K562 (cell line): Measurements from ENCODE around the gene CBFA2T3. TPM values are rescaled to one million over a fixed set of nuclear protein-coding genes. Genes with fewer than 3 reads are reported as not detected.
A peak's percentile ranks its signal among the peaks of the same experiment; 100 is the strongest.

Experiments
- ATAC-seq: fragments of 200-7000 bp; cut with Tn5 transposase; 3 replicates; pipeline ENCODE4 v1.9.1; 2020; ENCODE audit warnings: moderate library complexity
- BruUV-seq: library from RNA; stranded (reverse); fragments of 400-500 nt; replicated peaks from 2 replicates; lab custom pipeline; 2021; lab: Mats Ljungman, UMichigan
- CTCF ChIA-PET: fragments of 300-600 bp; formaldehyde crosslinking; extraction: SDS; loops from one replicate; lab custom pipeline; 2021; ENCODE audit warnings: low intra/inter-chr PET ratio; lab: Yijun Ruan, JAX
- POLR2A ChIA-PET: fragments of 300-600, 350-650 bp; sonication (Branson Sonifier 250); formaldehyde crosslinking; extraction: SDS; loops from one replicate; lab custom pipeline; 2021; ENCODE audit warnings: antibody characterized with exemption, inconsistent platforms; lab: Yijun Ruan, JAX
- DNase-seq, 4 experiments: peaks; one replicate each; pipeline versions ENCODE4 v3.0.0 to v3.0.0-alpha.2; 2011 to 2018; ENCODE audit warnings: low spot score in 3 of 4, mixed read lengths in 3 of 4; ENCODE audit errors: extremely low read depth in 1 of 4
- FAIRE-seq: peaks from 2 replicates; lab custom pipeline; 2011; peaks lifted over from hg19 to GRCh38; lab: Jason Lieb, UNC
- H2AFZ ChIP-seq: 2 replicates; pipeline ENCODE4 v1.6.0; 2011; ENCODE audit warnings: low read depth, low read length, control low read depth, inconsistent platforms
- H3K27ac ChIP-seq: fragments of 200-600 bp; 3 replicates; pipeline ENCODE4 v1.8.0; 2011; ENCODE audit warnings: low read depth, mild to moderate bottlenecking, control low read depth, inconsistent platforms, low read length, moderate library complexity, mixed read lengths; ENCODE audit errors: extremely low read depth
- H3K27me3 ChIP-seq, 2 experiments: fragments of 300-600 bp in 1 of 2; 2 replicates in 1 of 2; 3 replicates in 1 of 2; pipeline versions ENCODE4 v1.6.0 to v1.8.0; 2011; ENCODE audit warnings: inconsistent platforms in 2 of 2, low read length in 2 of 2, mild to moderate bottlenecking in 1 of 2, mixed read lengths in 1 of 2, moderate library complexity in 1 of 2; ENCODE audit not compliant: control insufficient read depth in 2 of 2, insufficient read depth in 2 of 2
- H3K36me3 ChIP-seq: fragments of 300-600 bp; 3 replicates; pipeline ENCODE4 v1.8.0; 2011; ENCODE audit warnings: mild to moderate bottlenecking, low read length, inconsistent platforms; ENCODE audit not compliant: control insufficient read depth, insufficient read depth
- H3K4me1 ChIP-seq, 2 experiments: fragments of 200-600 bp in 1 of 2; replicated peaks in 1 of 2; 2 replicates in 1 of 2; 3 replicates in 1 of 2; pipeline versions ENCODE4 v1.5.1 to v1.8.0; 2011; ENCODE audit warnings: inconsistent platforms in 2 of 2, low read length in 2 of 2, mild to moderate bottlenecking in 1 of 2, mixed read lengths in 1 of 2, moderate library complexity in 1 of 2; ENCODE audit not compliant: control insufficient read depth in 2 of 2, insufficient read depth in 2 of 2
- H3K4me2 ChIP-seq: 2 replicates; pipeline ENCODE4 v1.6.1; 2011; ENCODE audit warnings: low read length, control low read depth, inconsistent platforms, mixed read lengths; ENCODE audit not compliant: insufficient read depth
- H3K4me3 ChIP-seq: fragments of 200-600 bp; sonication (generic), shearing (Covaris generic); 2 replicates; pipeline ENCODE4 v1.5.1; 2016; ENCODE audit warnings: control low read depth, inconsistent platforms
- H3K79me2 ChIP-seq: fragments of 200-600 bp; 3 replicates; pipeline ENCODE4 v1.8.0; 2011; ENCODE audit warnings: low read length, inconsistent platforms; ENCODE audit not compliant: control insufficient read depth, insufficient read depth
- H3K9ac ChIP-seq, 2 experiments: 2 replicates each; pipeline versions ENCODE4 v1.6.0 to v1.6.1; 2011; ENCODE audit warnings: low read depth in 2 of 2, low read length in 2 of 2, control low read depth in 1 of 2, inconsistent platforms in 1 of 2, mild to moderate bottlenecking in 1 of 2, mixed read lengths in 1 of 2; ENCODE audit not compliant: insufficient read depth in 1 of 2
- H3K9me1 ChIP-seq: one replicate; pipeline ENCODE4 v1.6.0; 2011; ENCODE audit warnings: inconsistent platforms, mild to moderate bottlenecking, low read length, moderate library complexity; ENCODE audit not compliant: control insufficient read depth, insufficient read depth
- H3K9me3 ChIP-seq: replicated peaks from 2 replicates; pipeline ENCODE4 v1.5.1; 2011; ENCODE audit warnings: low read depth, low read length, inconsistent platforms; ENCODE audit not compliant: control insufficient read depth, insufficient read depth
- H4K20me1 ChIP-seq: replicated peaks from 2 replicates; pipeline ENCODE4 v1.6.1; 2011; ENCODE audit warnings: low read length, inconsistent platforms, mixed read lengths; ENCODE audit not compliant: control insufficient read depth, insufficient read depth
- ARHGAP35 ChIP-seq: fragments of 450-650 bp; IDR thresholded peaks from 2 replicates; pipeline ENCODE4 v1.6.1; 2018; ENCODE audit not compliant: partially characterized antibody
- BDP1 ChIP-seq: IDR thresholded peaks from 3 replicates; pipeline ENCODE4 v1.6.1; 2011; ENCODE audit not compliant: insufficient read length, insufficient read depth
- BRCA1 ChIP-seq, 2 experiments: fragments of 450-650 bp in 1 of 2; sonication (generic) in 1 of 2; formaldehyde crosslinking in 1 of 2; IDR thresholded peaks; 2 replicates each; pipeline versions ENCODE4 v1.5.0 to v1.6.1; 2017 to 2020; ENCODE audit warnings: mild to moderate bottlenecking in 1 of 2, missing genetic modification reagents in 1 of 2
- CTBP1 ChIP-seq: fragments of 450-650 bp; IDR thresholded peaks from 2 replicates; pipeline ENCODE4 v1.6.1; 2016; ENCODE audit warnings: borderline replicate concordance
- KAT8 ChIP-seq: fragments of 450-650 bp; IDR thresholded peaks from 2 replicates; pipeline ENCODE4 v1.6.1; 2016; ENCODE audit warnings: low read depth, mild to moderate bottlenecking
- MED1 ChIP-seq: sonication (generic); formaldehyde crosslinking; IDR thresholded peaks from 2 replicates; pipeline ENCODE4 v1.8.1; 2023; ENCODE audit warnings: missing genetic modification reagents, borderline replicate concordance
- NFE2 ChIP-seq: IDR thresholded peaks from 2 replicates; pipeline ENCODE4 v1.6.1; 2014; ENCODE audit warnings: antibody characterized with exemption, low read depth
- POLR2G ChIP-seq: fragments of 200-400 bp; formaldehyde crosslinking; IDR thresholded peaks from 2 replicates; pipeline ENCODE4 v1.6.1; 2017; ENCODE audit warnings: low read depth, mild to moderate bottlenecking, antibody characterized with exemption, low read length, moderate library complexity
- RBM22 ChIP-seq: fragments of 200-400 bp; formaldehyde crosslinking; IDR thresholded peaks from 2 replicates; pipeline ENCODE4 v1.6.1; 2018; ENCODE audit warnings: low read length, low read depth; ENCODE audit not compliant: poor library complexity, severe bottlenecking
- SMARCA5 ChIP-seq: fragments of 450-650 bp; IDR thresholded peaks from 2 replicates; pipeline ENCODE4 v1.6.1; 2016
- TAF1 ChIP-seq: IDR thresholded peaks from 2 replicates; pipeline ENCODE4 v1.6.1; 2011; ENCODE audit warnings: mild to moderate bottlenecking, low read length, moderate library complexity; ENCODE audit not compliant: insufficient read depth, control insufficient read depth, severe bottlenecking; ENCODE audit errors: extremely low read depth
- TRIM24 ChIP-seq, 2 experiments: fragments of 450-650 bp; IDR thresholded peaks; 2 replicates each; pipeline ENCODE4 v1.6.1; 2016
- ZNF263 ChIP-seq: sonication (generic); formaldehyde crosslinking; IDR thresholded peaks from 2 replicates; pipeline ENCODE4 v1.8.0; 2022; ENCODE audit warnings: mild to moderate bottlenecking, missing genetic modification reagents, borderline replicate concordance
- WGBS: fragments of 100-300 bp; shearing (Covaris generic); methylation state at CpG from one replicate; pipeline ENCODE4 v1.1.6; 2016; ENCODE audit warnings: low coverage, mixed read lengths; ENCODE audit not compliant: insufficient coverage; ENCODE audit errors: missing lambda C conversion rate; 5-methylcytosine and 5-hydroxymethylcytosine counted together
- in situ Hi-C: fragments of 300-500 bp; cut with MboI; formaldehyde crosslinking; loops from 4 replicates; pipeline ENCODE4 v1.15.0; 2018; ENCODE audit warnings: inconsistent platforms, mixed read lengths
- intact Hi-C: fragments of 100-400 bp; cut with micrococcal nuclease; formaldehyde crosslinking; loops from 2 replicates; pipeline ENCODE4 v1.14.2; 2022
- polyA plus RNA-seq, 8 experiments: library from polyadenylated mRNA; depleted of rRNA in 4 of 8; stranded (reverse) in 5 of 8; unstranded in 3 of 8; fragments of >200 nt; fragmentation: Nextera tagmentation in 2 of 8; fragmentation: Illumina TruSeq in 1 of 8; extraction: Ambion mirVana in 2 of 8; extraction: Trizol in 1 of 8; gene quantifications; 2 replicates each; pipeline versions ENCODE4 v1.2.1 to v1.2.3, GENCODE V29; 2011 to 2014; ENCODE audit warnings: inconsistent platforms in 1 of 8, missing spikeins in 1 of 8
- total RNA-seq, 7 experiments: library from RNA; depleted of rRNA in 6 of 7; stranded (reverse); fragments of >200 nt in 6 of 7; fragmentation: Illumina TruSeq in 2 of 7; extraction: Trizol in 2 of 7; gene quantifications; 2 replicates each; pipeline versions ENCODE4 v1.2.1 to v1.2.3, GENCODE V29; 2011 to 2021; ENCODE audit warnings: low replicate concordance in 1 of 7
- TF ChIP-seq, protein P1 (sequence below): fragments of 250-450 bp; sonication (Bioruptor Pico); IDR thresholded peaks from 2 replicates; pipeline ENCODE4 v1.4.0; 2020; ENCODE audit warnings: borderline replicate concordance

Gene CBFA2T3
- total and polyA plus RNA-seq, 9 of the 15 experiments (the other 6 are each of a cell fraction or from before 2014, with no cell fraction given), result 2.3 to 145 (median 6.7) TPM

DNA sequence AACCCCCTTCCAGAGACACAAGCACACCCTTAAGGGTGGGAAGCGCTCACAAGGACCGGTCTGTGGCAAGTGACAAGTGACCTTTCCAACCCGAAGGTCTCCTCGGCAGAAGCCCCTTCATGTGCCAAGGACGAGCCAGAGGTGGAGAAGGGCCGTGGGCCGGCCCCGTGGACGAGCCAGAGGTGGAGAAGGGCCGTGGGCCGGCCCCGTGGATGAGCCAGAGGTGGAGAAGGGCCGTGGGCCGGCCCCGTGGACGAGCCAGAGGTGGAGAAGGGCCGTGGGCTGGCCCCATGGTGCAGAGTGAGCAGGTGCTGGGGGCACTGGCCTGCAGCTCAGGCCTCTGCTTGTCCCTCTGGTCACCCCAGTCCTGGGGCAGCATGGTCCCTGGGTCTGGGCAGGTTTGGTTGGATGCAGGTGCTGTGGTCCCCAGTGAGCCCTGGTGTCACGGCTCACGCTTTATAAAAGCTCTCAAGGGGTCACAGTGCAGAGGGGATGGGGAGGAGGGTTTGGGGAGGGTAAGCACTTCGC lies 45.6 kb downstream of the CBFA2T3 start:
- no peak for TF ChIP-seq ARHGAP35
- TF ChIP-seq RBM22, result peak; percentile 82
- TF ChIP-seq POLR2G, result peak; percentile 63
- Histone ChIP-seq H4K20me1 (peaks cover 31% of the 10 kb centered on the region), H3K9me3 (no peaks in the 10 kb centered on the region), H3K4me2 (no peak overlapping the region), H3K9me1 (peaks cover 4% of the 10 kb centered on the region), H3K9ac (no peak overlapping the region), H3K36me3 (peaks cover 75% of the 10 kb centered on the region; the same call in 2 of the 3 replicates), H3K27ac (no peak overlapping the region), H3K27me3 (no peaks in the 10 kb centered on the region), H2AFZ (no peak overlapping the region), H3K4me3 (no peak overlapping the region), H3K79me2 (peaks cover 92% of the 10 kb centered on the region), H3K4me1 (peaks cover 0 to 58% of the 10 kb centered on the region in 2 experiments; a peak in 3 of 5 replicates)
- intact Hi-C loops (no loop called here), in situ Hi-C loops (no loop called here)
- 94% methylated on average over 8 of the region's 20 CpGs for WGBS
- no peak for FAIRE-seq
- no peak for ATAC-seq
- ChIA-PET CTCF (no interaction called here), POLR2A (no interaction called here)
- DNase-seq, result no peak
- BruUV-seq, result no TSS peak

DNA sequence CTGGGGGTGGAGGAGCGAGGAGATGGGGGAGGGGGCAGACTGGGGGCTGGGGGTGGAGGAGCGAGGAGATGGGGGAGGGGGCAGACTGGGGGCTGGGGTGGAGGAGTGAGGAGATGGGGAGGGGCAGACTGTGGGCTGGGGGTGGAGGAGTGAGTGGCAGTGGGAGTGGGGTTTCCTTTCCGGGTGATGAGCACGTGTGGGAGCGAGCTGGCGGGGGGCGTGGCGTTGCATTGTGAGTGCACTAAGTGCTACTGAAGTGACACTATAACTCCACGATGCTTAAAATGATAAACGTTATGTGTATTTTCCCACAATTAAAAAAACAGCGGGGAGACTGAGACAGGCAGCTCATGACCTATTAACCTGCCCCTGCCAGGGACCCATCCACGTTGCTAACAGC lies 46.3 kb downstream of the CBFA2T3 start:
- H3K4me3 ChIP-seq, result no peak overlapping the region
- H3K4me1 ChIP-seq, result peaks cover 0 to 58% of the 10 kb centered on the region in 2 experiments; a peak in 3 of 5 replicates
- no peak for DNase-seq
- CTCF ChIA-PET, result no interaction called here
- BruUV-seq, result no TSS peak
- peaks cover 38% of the 10 kb centered on the region for H4K20me1 ChIP-seq
- no peaks in the 10 kb centered on the region for H3K27me3 ChIP-seq
- no peaks in the 10 kb centered on the region for H3K9me3 ChIP-seq
- H3K9ac ChIP-seq, result no peak overlapping the region
- peaks cover 92% of the 10 kb centered on the region for H3K79me2 ChIP-seq
- in situ Hi-C loops, result no loop called here
- intact Hi-C loops, result no loop called here
- POLR2A ChIA-PET, result no interaction called here
- peaks cover 75% of the 10 kb centered on the region; the same call in 2 of the 3 replicates for H3K36me3 ChIP-seq
- no peak overlapping the region for H3K27ac ChIP-seq
- WGBS, result 89% methylated on average over 7 of the region's 12 CpGs
- no peak for FAIRE-seq
- H3K4me2 ChIP-seq, result no peak overlapping the region
- ATAC-seq, result no peak
- peaks cover 4% of the 10 kb centered on the region for H3K9me1 ChIP-seq
- no peak overlapping the region for H2AFZ ChIP-seq
- no peak for TF ChIP-seq MED1 (CRISPR knock-in tag)
- TF ChIP-seq SMARCA5, result no peak
- no peak for TF ChIP-seq BDP1
- TF ChIP-seq CTBP1, result no peak
- TF ChIP-seq BRCA1 (IDR thresholded peaks at IDR 0.05), result no peak
- no peak for TF ChIP-seq BRCA1 (CRISPR knock-in tag; IDR thresholded peaks at IDR 0.05)
- no peak for TF ChIP-seq TAF1
- TF ChIP-seq NFE2, result no peak
- TF ChIP-seq KAT8, result no peak
- TF ChIP-seq TRIM24 (IDR thresholded peaks at IDR 0.05), result no peak
- TF ChIP-seq, protein P1, sequence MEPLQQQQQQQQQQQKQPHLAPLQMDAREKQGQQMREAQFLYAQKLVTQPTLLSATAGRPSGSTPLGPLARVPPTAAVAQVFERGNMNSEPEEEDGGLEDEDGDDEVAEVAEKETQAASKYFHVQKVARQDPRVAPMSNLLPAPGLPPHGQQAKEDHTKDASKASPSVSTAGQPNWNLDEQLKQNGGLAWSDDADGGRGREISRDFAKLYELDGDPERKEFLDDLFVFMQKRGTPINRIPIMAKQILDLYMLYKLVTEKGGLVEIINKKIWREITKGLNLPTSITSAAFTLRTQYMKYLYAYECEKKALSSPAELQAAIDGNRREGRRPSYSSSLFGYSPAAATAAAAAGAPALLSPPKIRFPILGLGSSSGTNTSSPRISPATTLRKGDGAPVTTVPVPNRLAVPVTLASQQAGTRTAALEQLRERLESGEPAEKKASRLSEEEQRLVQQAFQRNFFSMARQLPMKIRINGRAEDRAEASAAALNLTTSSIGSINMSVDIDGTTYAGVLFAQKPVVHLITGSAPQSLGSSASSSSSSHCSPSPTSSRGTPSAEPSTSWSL (CRISPR knock-in tag), result no peak
- TF ChIP-seq ZNF263 (CRISPR knock-in tag), result no peak
